GM08714 (cell line): ENCODE data around the gene RIN3.
"Not testable (repeated sequence)": the region's sequence is repeated elsewhere in the genome, so short reads cannot be mapped to it uniquely, and the experiment has no call there.

Experiments
- H3K4me3 ChIP-seq: fragments of 200-500 bp; sonication (Bioruptor generic); 2 replicates; pipeline ENCODE4 v1.5.1; 2014; ENCODE audit warnings: mild to moderate bottlenecking, low read length, inconsistent platforms
- ZNF274 ChIP-seq: IDR thresholded peaks from 2 replicates; pipeline ENCODE4 v1.6.1; 2012; ENCODE audit warnings: mild to moderate bottlenecking, low read depth, low read length

RIN3 gene

GRCh38 chr14:92668276-92668973, 154.8 kb downstream of the RIN3 start:
- TF ChIP-seq ZNF274 = no peak
- no peak overlapping the region for H3K4me3 ChIP-seq

- H3K4me3 ChIP-seq = no peak overlapping the region
- TF ChIP-seq ZNF274 = no peak
These were observed 156.6 kb downstream of the RIN3 start for GRCh38 chr14:92670160-92670559.

- no peak overlapping the region for H3K4me3 ChIP-seq
- no peak for TF ChIP-seq ZNF274
These were observed 157.2 kb downstream of the RIN3 start for GRCh38 chr14:92670643-92671366.

GRCh38 chr14:92673601-92674150, 160.1 kb downstream of the RIN3 start:
- no peak overlapping the region for H3K4me3 ChIP-seq
- no peak for TF ChIP-seq ZNF274

- no peak overlapping the region; the same call in 1 of the 2 replicates for H3K4me3 ChIP-seq
- TF ChIP-seq ZNF274 = no peak
These were observed 161.8 kb downstream of the RIN3 start for GRCh38 chr14:92675421-92675820.

GRCh38 chr14:92675976-92676375, 162.4 kb downstream of the RIN3 start:
- no peak for TF ChIP-seq ZNF274
- H3K4me3 ChIP-seq = no peak overlapping the region; the same call in 1 of the 2 replicates

GRCh38 chr14:92676403-92677086, 163.0 kb downstream of the RIN3 start:
- TF ChIP-seq ZNF274 = no peak
- H3K4me3 ChIP-seq = peak overlapping the region; percentile 3; the same call in 1 of the 2 replicates

GRCh38 chr14:92677087-92677668, 163.6 kb downstream of the RIN3 start:
- H3K4me3 ChIP-seq = no peak overlapping the region

GRCh38 chr14:92677955-92678354, 164.4 kb downstream of the RIN3 start:
- TF ChIP-seq ZNF274 = no peak
- no peak overlapping the region for H3K4me3 ChIP-seq

More at GRCh38 chr14:92677087-92677668, 163.6 kb downstream of the RIN3 start:
- TF ChIP-seq ZNF274 = no peak

GRCh38 chr14:92678766-92679165, 165.2 kb downstream of the RIN3 start:
- TF ChIP-seq ZNF274 = no peak
- no peak overlapping the region for H3K4me3 ChIP-seq

- H3K4me3 ChIP-seq = no peak overlapping the region
- TF ChIP-seq ZNF274 = no peak
These were observed 165.7 kb downstream of the RIN3 start for GRCh38 chr14:92679246-92679645.

GRCh38 chr14:92680330-92680729, 166.7 kb downstream of the RIN3 start:
- not testable (repeated sequence) for H3K4me3 ChIP-seq

- H3K4me3 ChIP-seq = no peak overlapping the region
- TF ChIP-seq ZNF274 = no peak
These were observed 167.4 kb downstream of the RIN3 start for GRCh38 chr14:92680781-92681650.
